Stimulated activated CD8-positive, alpha-beta memory T cell treated with anti-CD3 and anti-CD28 coated beads, Interleukin-15, amount 100 ng/mL, for 1 hour (primary cell): ENCODE results near the gene IKZF4.
"Not testable (repeated sequence)": the region's sequence is repeated elsewhere in the genome, so short reads cannot be mapped to it uniquely, and the experiment has no call there.

Experiments
- DNase-seq: peaks from one replicate; pipeline ENCODE4 v3.0.0-alpha.2; 2020; ENCODE audit warnings: low read depth

IKZF4 gene

DNA sequence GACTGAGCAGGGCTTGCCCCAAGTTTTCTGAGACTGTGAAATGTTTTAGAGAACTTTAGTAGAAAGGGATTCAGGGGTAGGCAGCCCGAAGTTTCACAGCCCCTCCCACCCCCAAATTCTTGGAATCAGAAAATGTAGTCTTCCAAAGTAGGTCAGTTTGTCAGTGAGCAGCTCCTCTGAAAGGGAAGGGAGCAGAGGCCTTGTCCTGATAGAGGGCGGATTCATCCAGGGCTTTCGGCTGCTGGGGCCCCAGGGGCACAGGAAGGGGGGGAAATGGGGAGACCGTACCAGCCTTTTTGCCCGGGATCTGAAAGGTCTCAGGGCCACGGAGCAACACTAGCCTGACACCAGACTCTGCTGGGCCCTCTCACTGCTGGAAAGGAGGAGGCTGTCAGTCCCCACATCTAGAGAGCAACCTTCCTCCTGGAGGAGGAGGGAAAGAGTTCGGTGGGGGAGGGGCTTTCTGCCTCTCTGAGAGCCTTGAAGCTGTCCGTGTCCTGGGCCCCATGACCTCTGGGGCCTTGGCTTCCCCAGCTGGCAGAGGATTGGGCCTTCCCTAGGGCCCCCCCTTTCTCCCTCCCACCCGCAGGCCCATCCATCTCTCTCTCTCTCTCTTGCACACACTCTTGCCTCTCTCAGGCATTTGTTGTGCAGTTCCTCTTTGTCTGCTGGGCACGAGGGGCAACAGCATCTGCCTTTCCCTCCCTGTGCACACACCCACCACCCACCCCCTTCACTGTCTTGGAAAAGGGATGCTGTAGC lies at the start of gene IKZF4:
Gene IKZF4 (plus strand): TSS at position 621 of the 762 bp plus-strand sequence. CDS start 451 bp downstream, outside the sequence.
- DNase-seq: no peak

DNA sequence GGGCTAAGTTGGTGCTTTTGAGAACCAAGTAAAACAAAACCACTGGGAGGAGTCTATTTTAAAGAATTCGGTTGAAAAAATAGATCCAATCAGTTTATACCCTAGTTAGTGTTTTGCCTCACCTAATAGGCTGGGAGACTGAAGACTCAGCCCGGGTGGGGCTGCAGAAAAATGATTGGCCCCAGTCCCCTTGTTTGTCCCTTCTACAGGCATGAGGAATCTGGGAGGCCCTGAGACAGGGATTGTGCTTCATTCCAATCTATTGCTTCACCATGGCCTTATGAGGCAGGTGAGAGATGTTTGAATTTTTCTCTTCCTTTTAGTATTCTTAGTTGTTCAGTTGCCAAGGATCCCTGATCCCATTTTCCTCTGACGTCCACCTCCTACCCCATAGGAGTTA lies 48.8 kb upstream of the IKZF4 start:
- DNase-seq: no peak

DNA sequence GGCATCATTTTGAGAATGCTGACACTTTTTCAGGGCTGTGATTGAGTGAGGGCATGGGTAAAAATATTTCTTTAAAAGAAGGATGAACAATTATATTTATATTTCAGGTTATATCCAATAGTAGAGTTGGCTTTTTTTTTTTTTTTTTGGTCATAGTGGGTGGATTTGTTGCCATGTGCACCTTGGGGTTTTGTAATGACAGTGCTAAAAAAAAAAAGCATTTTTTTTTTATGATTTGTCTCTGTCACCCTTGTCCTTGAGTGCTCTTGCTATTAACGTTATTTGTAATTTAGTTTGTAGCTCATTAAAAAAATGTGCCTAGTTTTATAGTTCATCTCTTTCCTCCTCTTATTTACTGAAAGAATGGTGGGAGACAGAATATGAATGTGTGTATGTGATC lies 48.4 kb upstream of the IKZF4 start:
- no peak for DNase-seq

DNA sequence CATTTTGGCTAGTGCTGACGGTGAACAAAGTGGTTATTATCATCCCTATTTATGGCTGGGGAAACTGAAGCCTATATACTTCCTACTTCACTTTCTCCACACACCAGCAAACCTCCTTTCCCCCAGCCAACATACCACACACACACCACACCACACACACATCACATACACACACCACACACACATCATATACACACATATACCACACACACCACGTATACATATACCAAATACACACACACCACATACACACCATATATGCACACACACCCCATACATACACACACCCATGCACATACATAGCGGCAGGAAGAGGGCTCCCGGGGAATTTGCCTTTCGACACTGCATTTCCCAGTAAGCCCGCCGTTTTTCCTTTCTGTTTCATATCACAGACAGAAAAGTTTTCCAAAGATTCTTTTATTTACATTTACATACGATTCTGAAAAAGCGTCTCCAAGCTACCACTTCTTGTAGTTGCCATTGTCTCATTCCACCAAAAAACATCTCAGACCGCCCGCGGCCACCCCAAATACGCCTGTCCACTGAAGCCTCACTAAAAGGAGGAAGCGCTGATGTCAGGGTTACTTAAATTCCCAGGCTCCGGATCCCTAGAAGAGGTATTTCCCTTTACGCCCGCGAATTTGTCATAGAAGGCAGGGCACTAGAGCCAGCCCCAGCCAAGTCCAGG lies 47.8 kb upstream of the IKZF4 start:
- DNase-seq: no peak

DNA sequence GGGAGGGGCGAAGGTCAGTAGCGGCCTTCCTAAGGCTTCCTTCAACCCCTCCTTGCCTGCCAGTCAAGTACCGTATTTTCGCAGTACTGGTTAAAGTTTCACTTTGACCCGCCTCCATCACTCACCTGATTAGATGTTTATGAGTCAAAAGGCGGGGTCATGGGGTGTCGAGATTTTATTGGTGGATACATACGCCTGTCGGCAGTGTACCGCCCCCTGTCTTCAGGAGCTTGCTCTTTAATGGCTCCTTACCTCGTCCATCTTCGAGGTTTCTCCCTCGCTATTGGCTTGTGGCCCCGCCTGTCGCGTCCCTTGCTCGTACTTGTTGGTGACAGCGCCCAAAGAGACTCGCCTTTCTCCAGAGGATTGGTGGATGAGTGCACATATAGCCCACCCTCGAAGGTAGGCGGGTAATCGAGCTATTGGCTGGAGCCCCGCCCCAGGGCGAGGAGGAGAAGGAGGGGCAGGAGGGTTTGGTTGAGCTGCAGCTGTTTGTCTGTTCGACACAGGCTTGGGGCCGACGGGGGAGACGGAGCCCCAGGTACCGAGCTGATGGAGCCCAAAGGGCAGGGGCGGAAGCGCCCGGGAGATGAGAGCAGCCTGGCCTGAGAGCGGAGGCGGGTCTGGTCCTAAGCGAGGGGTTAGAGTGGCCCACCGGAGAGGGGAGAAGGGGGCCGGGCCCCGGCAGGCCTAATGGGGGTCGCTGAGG lies 47.1 kb upstream of the IKZF4 start, which contains the start of gene RAB5B:
Gene RAB5B (plus strand): TSS at position 480 of the 709 bp plus-strand sequence. CDS start 12,883 bp downstream, outside the sequence.
- peak; percentile 95 for DNase-seq

DNA sequence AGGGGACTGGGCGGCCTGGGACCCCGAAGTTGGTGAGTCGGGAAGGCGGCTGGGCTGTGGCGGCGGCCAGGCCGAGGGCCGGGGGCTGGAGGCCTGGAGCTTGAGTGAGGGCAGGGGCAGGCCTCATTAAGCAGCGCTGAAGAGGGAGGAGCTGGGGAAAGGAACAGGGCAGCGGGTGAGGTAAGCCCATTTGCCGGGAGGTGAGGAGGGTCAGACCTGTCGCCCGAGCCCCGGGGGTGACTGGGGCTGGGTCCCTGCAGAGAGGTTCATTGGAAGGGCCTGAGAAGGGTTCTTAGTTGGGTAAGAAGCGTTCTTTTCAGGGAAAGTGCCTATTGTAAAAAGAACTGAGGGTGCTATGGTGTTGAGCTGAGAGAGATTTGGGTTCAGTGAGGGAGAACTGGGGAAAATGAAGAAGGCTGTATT lies 46.5 kb upstream of the IKZF4 start:
- no peak for DNase-seq

DNA sequence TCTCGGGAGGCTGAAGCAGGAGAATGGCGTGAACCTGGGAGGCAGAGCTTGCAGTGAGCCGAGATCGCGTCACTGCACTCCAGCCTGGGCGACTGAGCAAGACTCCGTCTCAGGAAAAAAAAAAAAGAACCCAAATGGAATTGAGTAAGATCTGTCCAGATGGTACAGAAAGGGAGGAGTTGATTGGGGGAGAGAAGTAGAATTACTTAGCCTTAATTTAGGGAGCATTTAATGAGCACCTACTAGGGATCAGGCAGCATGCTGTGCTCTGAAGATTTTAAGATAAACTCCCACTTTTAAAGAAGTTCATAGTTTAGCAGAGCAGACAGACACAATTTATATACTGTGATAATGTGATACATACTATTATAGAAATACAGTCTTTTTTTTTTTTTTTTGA lies 42.5 kb upstream of the IKZF4 start:
- no peak for DNase-seq

DNA sequence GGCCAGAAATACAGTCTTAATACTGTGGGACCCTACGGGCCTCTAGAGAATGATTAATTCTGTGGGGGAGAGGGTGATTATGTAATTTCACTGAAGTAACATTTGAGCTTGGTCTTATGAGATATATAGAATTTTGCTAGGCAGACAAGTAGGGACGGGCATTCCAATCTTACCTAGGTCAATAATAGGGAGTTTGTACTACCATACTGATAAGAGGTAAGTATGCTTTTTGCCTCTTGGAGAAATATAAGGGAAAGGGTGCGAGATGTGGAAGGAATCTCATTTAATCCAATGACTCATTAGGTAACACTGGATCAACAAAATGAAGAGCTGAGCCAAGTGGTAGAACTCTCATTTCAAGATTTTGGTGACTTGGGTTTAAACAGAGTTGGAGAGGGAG lies 41.8 kb upstream of the IKZF4 start:
- no peak for DNase-seq

DNA sequence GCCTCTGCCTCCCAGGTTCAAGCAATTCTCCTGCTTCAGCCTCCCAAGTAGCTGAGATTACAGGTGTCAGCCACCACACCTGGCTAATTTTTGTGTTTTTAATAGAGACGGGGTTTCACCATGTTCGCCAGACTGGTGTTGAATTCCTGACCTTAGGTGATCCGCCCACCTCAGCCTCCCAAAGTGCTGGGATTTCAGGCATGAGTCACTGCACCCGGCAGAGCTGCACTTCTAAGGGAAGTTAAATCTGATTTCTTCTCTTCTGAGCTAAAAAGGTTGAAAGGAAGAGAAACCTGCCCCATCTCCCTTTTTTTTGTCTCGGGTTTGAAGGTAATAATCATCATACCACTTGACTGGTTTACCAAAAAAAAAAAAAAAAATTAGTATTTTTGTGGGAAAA lies 39.0 kb upstream of the IKZF4 start:
- not testable (repeated sequence) for DNase-seq

DNA sequence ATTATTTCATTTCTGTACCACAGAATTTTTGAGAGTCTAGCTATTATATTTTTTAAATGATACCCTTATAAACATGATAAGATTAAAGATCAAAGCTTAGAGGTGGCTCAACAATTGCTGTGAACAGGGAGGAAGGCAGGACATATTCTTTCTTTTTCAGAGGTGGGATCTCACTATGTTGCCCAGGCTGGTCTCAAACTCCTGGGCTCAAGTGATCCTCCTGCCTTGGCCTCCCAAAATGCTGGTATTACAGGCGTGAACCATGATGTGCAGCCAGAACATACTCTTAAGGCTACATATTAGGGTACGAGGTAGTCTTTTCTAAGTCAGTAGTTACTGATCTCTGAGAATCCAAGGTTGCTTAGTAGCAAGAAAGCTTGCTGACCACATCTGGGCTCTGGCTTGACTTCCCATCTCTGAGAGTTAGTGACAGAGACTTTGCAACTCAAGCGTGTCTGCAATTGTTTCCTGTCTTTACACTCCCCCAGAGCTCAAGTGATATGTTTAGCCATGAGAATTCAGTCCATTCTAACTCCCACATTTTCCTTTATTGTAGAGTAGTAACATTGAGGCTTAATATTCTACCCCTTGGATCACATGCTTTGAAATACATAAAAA lies 38.4 kb upstream of the IKZF4 start:
- no peak for DNase-seq

DNA sequence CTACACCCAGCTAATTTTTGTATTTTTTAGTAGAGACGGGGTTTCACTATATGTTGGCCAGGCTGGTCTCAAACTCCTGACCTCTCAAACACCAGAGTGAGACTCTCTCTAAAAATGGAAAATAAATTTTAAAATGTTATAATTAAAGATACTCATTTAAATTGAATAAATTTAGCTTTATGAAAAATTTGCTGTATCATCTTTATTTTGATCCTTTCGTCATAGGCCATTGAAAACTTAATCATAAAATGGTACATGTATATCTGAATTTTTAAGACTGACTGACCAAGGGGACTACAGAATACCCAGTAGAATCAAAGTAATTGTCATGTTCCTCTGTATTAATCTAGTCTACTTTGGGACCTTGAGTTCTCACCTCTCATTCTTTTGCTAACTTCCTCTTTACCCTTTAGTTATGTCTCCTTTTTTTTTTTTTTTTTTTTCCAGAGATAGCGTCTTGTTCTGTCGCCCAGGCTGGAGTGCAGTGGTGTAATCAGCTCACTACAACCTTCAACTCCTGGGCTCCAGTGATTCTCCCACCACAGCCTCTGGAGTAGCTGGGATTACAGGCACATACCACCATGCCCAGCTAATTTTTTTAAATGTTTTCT lies 37.5 kb upstream of the IKZF4 start:
- DNase-seq: no peak

DNA sequence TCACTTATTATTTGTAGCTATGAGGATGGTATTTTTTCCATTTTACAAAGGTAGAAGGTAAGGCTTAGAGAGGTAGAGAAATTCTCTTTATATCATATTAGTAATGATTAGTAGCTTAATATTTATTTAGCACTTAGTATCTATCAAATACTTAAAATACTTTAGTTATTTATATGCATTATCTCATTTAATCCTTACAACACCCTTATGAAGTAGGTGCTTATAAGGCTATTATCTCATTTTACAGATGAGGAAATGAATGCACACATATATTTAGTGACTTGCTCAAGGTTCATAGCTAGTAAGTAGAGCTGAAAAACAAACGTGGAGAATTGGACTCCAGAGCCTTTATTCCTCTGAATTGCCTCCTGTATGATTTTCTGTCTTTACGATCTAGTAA lies 36.0 kb upstream of the IKZF4 start:
- DNase-seq: no peak

DNA sequence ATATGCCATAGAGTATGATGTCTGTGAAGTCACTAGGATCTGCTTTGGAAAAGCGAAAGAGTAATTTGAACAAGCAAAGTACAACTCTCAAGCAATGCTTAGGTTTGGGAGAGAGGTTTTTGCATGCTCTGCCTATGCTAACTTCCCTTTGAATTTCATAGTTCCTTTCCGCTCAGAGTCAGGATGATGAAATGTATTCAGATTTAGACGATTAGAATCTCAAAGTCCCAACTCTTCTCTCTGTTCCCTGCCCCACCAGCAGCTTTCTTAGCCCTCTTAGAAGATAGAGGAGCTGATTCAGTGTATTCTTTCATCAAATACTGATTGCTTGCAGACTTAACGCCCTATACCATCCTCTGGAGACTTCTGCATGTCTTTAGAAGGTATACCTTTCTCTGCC lies 35.5 kb upstream of the IKZF4 start:
- DNase-seq: no peak

DNA sequence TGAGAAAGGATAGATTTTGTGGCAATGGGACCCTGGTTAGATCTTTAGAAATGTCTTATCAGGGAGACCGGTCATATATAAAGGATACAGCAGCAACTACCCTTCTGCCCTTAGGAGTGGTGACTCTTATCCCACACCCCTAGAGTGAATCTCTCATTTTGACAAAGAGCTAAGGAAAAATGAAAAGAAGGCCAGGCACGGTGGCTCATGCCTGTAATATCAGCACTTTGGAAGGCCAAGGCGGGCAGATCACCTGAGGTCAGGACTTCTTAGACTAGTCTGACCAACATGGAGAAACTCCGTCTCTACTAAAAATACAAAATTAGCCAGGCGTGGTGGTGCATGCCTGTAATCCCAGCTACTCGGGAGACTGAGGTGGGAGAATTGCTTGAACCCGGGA lies 34.9 kb upstream of the IKZF4 start:
- DNase-seq: not testable (repeated sequence)

DNA sequence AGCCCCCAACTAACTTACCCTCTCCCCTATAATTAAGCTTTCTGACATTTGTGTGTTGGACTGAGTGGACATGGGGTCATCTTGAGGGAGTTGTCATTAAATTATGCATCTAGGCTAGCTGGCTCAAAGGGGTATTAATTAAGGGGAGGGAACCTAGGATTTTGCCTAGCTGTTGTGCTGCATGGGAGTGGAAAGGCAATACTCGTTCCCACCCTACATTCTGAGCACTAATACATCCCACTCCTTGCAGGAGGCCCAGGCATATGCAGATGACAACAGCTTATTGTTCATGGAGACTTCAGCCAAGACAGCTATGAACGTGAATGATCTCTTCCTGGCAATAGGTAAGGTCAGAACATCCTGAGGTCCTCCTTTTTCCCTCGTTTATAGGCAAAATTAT lies 29.7 kb upstream of the IKZF4 start:
- DNase-seq: no peak

DNA sequence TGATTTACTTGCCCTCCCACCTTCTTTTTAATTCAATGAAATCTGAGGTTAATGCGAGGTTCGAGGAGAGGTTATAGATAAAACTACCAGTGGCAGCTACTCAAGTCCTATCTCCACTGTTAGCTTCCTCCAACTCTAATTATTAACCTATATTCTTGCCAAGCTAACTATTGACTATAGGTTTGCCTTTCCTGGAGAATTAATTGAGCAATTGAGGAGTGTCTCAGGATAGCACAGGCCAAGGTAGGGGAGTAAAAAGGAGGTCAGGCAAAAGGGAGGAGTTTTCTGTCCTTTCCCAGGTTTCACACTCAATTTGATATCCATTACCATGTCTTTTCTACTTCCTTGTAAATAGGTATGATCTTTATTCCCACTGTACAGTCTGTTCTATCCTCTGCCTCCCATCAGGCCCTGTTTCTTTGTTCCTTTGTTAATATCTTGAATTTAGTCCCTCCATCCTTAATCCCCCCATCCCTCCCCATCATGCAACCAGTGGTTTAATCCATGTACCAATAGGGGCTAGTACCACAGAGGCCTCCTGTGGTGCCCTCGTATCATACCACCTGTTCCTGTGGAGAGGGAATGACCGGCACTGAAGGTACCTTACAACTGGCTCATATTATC lies 27.5 kb upstream of the IKZF4 start:
- DNase-seq: no peak

DNA sequence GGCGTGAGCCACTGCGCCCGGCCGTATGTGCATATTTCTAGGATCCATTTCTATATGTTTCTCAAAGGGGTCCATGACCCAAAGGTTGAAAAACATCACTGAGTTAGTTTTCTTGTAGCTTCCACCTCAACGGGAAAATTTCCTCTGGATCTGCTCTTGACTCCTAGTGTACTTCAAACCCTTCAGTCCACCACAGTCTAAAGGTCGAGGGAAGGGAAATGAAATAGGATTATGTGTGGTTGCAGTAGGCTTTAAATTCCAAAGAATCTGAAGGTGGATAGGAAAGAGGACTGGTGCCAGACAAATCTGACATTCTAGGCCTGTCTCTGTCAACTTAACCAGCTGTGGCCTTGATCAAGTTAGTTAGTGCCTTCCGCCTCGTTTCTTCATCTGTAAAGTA lies 25.5 kb upstream of the IKZF4 start:
- DNase-seq: no peak

DNA sequence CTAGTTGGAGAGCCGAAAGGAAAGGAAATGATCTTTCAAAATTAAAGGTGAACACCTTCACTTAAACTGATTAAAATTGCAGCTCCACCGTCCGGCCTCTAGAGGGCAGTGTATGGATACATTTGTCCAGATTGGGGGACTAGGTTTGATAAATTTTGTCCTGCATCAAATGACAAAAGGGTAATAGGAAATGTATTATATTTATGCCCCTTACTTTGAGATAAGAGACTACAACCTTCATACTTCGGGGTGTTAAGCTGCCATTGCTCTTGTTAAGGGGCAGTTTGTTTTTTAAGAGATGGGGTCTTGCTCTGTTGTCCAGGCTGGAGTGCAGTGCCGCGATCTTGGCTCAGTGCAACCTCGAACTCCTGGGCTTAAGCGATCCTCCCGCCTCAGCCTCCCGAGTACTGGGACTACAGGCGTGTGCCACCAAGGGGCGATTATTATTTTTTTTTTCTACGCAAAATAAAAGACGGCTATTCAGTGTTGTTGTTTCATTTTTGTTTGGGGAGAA lies 24.6 kb upstream of the IKZF4 start:
- DNase-seq: peak; percentile 45

DNA sequence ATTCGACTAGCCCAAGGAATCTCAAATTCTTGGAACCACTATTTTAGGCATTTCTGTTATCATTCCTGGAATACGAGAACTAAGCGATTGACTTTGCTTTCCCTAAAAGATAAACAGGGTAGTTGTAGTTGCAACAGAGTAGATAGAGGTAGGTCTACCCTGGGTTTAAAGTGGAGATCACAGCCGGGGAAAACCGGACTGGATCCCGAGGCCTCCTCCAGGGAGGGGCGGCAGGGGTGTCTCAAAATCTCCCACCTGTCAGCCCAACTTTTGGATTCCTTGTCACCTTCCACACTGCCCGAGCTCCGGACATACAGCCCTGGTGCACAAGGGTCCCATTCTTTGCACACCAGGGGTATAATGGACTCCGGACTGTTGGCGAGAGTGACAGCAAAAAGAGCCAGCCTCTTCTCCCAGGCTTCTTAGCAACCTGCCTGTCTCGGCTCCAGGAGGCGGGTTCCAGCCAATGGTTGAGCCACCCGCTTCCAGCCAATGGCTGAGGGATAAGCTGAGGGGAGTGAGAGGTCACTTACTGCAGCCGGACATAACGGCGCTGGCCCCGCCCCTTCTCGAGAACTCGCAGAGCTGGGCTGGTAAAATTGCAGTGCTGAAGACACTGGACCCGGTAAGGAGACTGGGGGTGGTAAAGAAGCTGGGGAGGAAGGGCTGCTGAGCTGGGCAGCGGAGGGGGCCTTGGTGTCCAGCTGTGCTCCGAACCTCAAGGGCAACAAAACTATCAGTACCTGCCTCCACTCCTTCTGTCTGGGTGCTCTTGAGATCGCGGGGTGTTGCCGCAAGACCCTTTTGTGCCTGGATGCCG lies 23.9 kb upstream of the IKZF4 start, which contains the start of gene SUOX:
Gene SUOX (plus strand): TSS at position 562 of the 820 bp plus-strand sequence. CDS start 4,946 bp downstream, outside the sequence.
- DNase-seq: no peak

DNA sequence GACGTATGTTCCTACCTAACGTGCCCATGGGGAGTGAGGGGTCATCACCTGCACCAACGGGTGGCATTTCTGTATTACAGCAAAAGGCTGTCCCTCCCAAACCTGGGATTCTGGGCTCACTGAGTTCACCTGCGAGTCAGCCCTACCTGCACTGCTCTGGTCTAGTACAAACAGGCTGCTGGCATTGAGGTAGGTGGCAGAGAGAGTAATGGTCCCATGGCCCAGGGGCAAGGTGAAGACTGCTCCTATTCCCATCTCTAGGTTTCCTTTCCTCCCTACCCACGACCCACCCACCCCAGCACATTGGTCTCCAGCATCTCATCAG lies 23.3 kb upstream of the IKZF4 start:
- no peak for DNase-seq
